ENCODE data around the gene DNAJA4.

The DNAJA4 gene

GRCh38 chr15:78264304-78265136 lies at the start of gene DNAJA4:
Gene DNAJA4, plus strand, starts transcription at chr15:78264562. Its CDS starts 202 bp downstream, at chr15:78264764.
- Histone ChIP-seq H2AFZ (ENCODE audit: low read depth, low read length) (no peak within 1 kb of the TSS), H3K4me1 (ENCODE audit: insufficient read depth, low read length) (peaks cover 5% of the 10 kb centered on the region), H3K27me3 (ENCODE audit: insufficient read depth, low read length) (no peaks in the 10 kb centered on the region), H3K36me3 (ENCODE audit: insufficient read depth, low read length) (no peaks in the 10 kb centered on the region), H3K9me3 (ENCODE audit: low read length) (no peaks in the 10 kb centered on the region), H3K4me3 (ENCODE audit: low read length) (no peak within 1 kb of the TSS)

GRCh38 chr15:78216276-78217104 lies 47.9 kb upstream of the DNAJA4 start:
- Histone ChIP-seq H2AFZ (ENCODE audit: low read depth, low read length) (no peak overlapping the region), H3K4me3 (ENCODE audit: low read length) (no peak overlapping the region), H3K9me3 (ENCODE audit: low read length) (peaks cover 3% of the 10 kb centered on the region), H3K36me3 (ENCODE audit: insufficient read depth, low read length) (no peaks in the 10 kb centered on the region), H3K4me1 (ENCODE audit: insufficient read depth, low read length) (no peaks in the 10 kb centered on the region), H3K27me3 (ENCODE audit: insufficient read depth, low read length) (no peaks in the 10 kb centered on the region)

GRCh38 chr15:78220713-78221112 lies 43.6 kb upstream of the DNAJA4 start:
- peaks cover 3% of the 10 kb centered on the region for H3K9me3 ChIP-seq (ENCODE audit: low read length)
- H2AFZ ChIP-seq (ENCODE audit: low read depth, low read length): no peak overlapping the region
- no peaks in the 10 kb centered on the region for H3K4me1 ChIP-seq (ENCODE audit: insufficient read depth, low read length)
- H3K4me3 ChIP-seq (ENCODE audit: low read length): no peak overlapping the region
- H3K36me3 ChIP-seq (ENCODE audit: insufficient read depth, low read length): no peaks in the 10 kb centered on the region
- no peaks in the 10 kb centered on the region for H3K27me3 ChIP-seq (ENCODE audit: insufficient read depth, low read length)

- Histone ChIP-seq H3K36me3 (ENCODE audit: insufficient read depth, low read length) (no peaks in the 10 kb centered on the region), H3K9me3 (ENCODE audit: low read length) (no peaks in the 10 kb centered on the region), H3K4me1 (ENCODE audit: insufficient read depth, low read length) (no peaks in the 10 kb centered on the region), H2AFZ (ENCODE audit: low read depth, low read length) (no peak overlapping the region), H3K27me3 (ENCODE audit: insufficient read depth, low read length) (no peaks in the 10 kb centered on the region), H3K4me3 (ENCODE audit: low read length) (no peak overlapping the region)
Measured at GRCh38 chr15:78222745-78223395, 41.5 kb upstream of the DNAJA4 start.

GRCh38 chr15:78223396-78224022 lies 40.9 kb upstream of the DNAJA4 start:
- no peak overlapping the region for H3K4me3 ChIP-seq (ENCODE audit: low read length)

GRCh38 chr15:78224023-78224411 lies 40.3 kb upstream of the DNAJA4 start:
- Histone ChIP-seq H2AFZ (ENCODE audit: low read depth, low read length) (no peak overlapping the region), H3K9me3 (ENCODE audit: low read length) (no peaks in the 10 kb centered on the region), H3K4me3 (ENCODE audit: low read length) (no peak overlapping the region), H3K36me3 (ENCODE audit: insufficient read depth, low read length) (no peaks in the 10 kb centered on the region), H3K27me3 (ENCODE audit: insufficient read depth, low read length) (no peaks in the 10 kb centered on the region), H3K4me1 (ENCODE audit: insufficient read depth, low read length) (no peaks in the 10 kb centered on the region)

More at GRCh38 chr15:78223396-78224022, 40.9 kb upstream of the DNAJA4 start:
- no peak overlapping the region for H2AFZ ChIP-seq (ENCODE audit: low read depth, low read length)
- H3K4me1 ChIP-seq (ENCODE audit: insufficient read depth, low read length): no peaks in the 10 kb centered on the region
- no peaks in the 10 kb centered on the region for H3K36me3 ChIP-seq (ENCODE audit: insufficient read depth, low read length)
- H3K27me3 ChIP-seq (ENCODE audit: insufficient read depth, low read length): no peaks in the 10 kb centered on the region
- H3K9me3 ChIP-seq (ENCODE audit: low read length): no peaks in the 10 kb centered on the region

GRCh38 chr15:78225783-78226541 lies 38.4 kb upstream of the DNAJA4 start:
- Histone ChIP-seq H3K9me3 (ENCODE audit: low read length) (no peaks in the 10 kb centered on the region), H3K4me1 (ENCODE audit: insufficient read depth, low read length) (no peaks in the 10 kb centered on the region), H3K4me3 (ENCODE audit: low read length) (no peak overlapping the region), H3K36me3 (ENCODE audit: insufficient read depth, low read length) (no peaks in the 10 kb centered on the region), H3K27me3 (ENCODE audit: insufficient read depth, low read length) (no peaks in the 10 kb centered on the region), H2AFZ (ENCODE audit: low read depth, low read length) (no peak overlapping the region)

GRCh38 chr15:78228356-78228996 lies 35.9 kb upstream of the DNAJA4 start:
- Histone ChIP-seq H3K27me3 (ENCODE audit: insufficient read depth, low read length) (no peaks in the 10 kb centered on the region), H3K4me1 (ENCODE audit: insufficient read depth, low read length) (peaks cover 3% of the 10 kb centered on the region), H3K9me3 (ENCODE audit: low read length) (no peaks in the 10 kb centered on the region), H2AFZ (ENCODE audit: low read depth, low read length) (no peak overlapping the region), H3K36me3 (ENCODE audit: insufficient read depth, low read length) (no peaks in the 10 kb centered on the region), H3K4me3 (ENCODE audit: low read length) (no peak overlapping the region)

- H3K36me3 ChIP-seq (ENCODE audit: insufficient read depth, low read length): no peaks in the 10 kb centered on the region
- peaks cover 15% of the 10 kb centered on the region for H3K4me1 ChIP-seq (ENCODE audit: insufficient read depth, low read length)
- H3K4me3 ChIP-seq (ENCODE audit: low read length): no peak overlapping the region
- no peaks in the 10 kb centered on the region for H3K9me3 ChIP-seq (ENCODE audit: low read length)
- no peak overlapping the region for H2AFZ ChIP-seq (ENCODE audit: low read depth, low read length)
- no peaks in the 10 kb centered on the region for H3K27me3 ChIP-seq (ENCODE audit: insufficient read depth, low read length)
Measured at GRCh38 chr15:78229431-78230406, 34.6 kb upstream of the DNAJA4 start.

- H3K4me1 ChIP-seq (ENCODE audit: insufficient read depth, low read length): peaks cover 24% of the 10 kb centered on the region
- no peak overlapping the region for H3K4me3 ChIP-seq (ENCODE audit: low read length)
- H2AFZ ChIP-seq (ENCODE audit: low read depth, low read length): no peak overlapping the region
- H3K36me3 ChIP-seq (ENCODE audit: insufficient read depth, low read length): no peaks in the 10 kb centered on the region
- H3K27me3 ChIP-seq (ENCODE audit: insufficient read depth, low read length): no peaks in the 10 kb centered on the region
- H3K9me3 ChIP-seq (ENCODE audit: low read length): peaks cover 2% of the 10 kb centered on the region
Measured at GRCh38 chr15:78232951-78233350, 31.4 kb upstream of the DNAJA4 start.

- H3K9me3 ChIP-seq (ENCODE audit: low read length): peaks cover 2% of the 10 kb centered on the region
- peaks cover 24% of the 10 kb centered on the region for H3K4me1 ChIP-seq (ENCODE audit: insufficient read depth, low read length)
- H3K36me3 ChIP-seq (ENCODE audit: insufficient read depth, low read length): no peaks in the 10 kb centered on the region
- no peak overlapping the region for H3K4me3 ChIP-seq (ENCODE audit: low read length)
- H3K27me3 ChIP-seq (ENCODE audit: insufficient read depth, low read length): no peaks in the 10 kb centered on the region
- no peak overlapping the region for H2AFZ ChIP-seq (ENCODE audit: low read depth, low read length)
Measured at GRCh38 chr15:78233496-78233895, 30.9 kb upstream of the DNAJA4 start.

All from neuron (in vitro differentiated cells).